T-helper 9 cell (primary cell): ENCODE results near the gene HLA-DRA.
"Not testable (repeated sequence)": the region's sequence is repeated elsewhere in the genome, so short reads cannot be mapped to it uniquely, and the experiment has no call there.

Source experiments
- DNase-seq: peaks from one replicate; pipeline ENCODE4 v3.0.0-alpha.2; 2020

Gene HLA-DRA

DNA sequence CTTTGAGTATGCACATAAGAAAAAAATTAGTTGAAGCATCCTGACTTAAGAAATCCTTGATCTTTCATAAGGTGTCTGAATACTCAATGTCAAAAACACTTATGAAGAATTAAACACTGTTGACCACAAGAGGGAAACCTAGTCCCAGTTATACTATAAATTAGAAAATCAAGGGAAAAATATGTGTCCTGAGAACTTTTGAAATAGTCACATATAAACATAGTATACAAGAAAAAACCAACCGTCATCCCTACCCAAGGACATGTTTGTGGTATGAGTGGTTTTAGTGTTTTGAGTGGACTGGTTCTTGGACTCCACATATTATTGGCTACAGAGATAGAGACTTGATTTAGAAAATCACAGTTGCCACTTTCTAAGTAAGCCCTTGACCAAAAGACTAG, 7.6 kb upstream of the HLA-DRA start:
- no peak for DNase-seq

DNA sequence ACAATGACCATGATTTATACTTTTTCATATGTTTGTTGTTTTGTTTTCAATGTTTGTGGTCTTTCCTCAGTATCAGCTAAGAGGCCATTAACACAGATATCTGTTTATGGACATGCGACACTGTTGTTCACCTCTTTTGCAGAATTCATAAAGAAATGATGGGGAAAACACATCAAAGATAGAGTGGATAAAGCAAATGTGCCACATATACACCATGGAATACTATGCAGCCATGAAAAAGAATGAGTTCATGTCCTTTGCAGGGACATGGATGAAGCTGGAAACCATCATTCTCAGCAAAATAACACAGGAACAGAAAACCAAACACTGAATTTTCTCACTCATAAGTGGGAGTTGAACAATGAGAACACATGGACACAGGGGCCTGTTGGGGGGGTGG, 5.7 kb upstream of the HLA-DRA start:
- DNase-seq: not testable (repeated sequence)

DNA sequence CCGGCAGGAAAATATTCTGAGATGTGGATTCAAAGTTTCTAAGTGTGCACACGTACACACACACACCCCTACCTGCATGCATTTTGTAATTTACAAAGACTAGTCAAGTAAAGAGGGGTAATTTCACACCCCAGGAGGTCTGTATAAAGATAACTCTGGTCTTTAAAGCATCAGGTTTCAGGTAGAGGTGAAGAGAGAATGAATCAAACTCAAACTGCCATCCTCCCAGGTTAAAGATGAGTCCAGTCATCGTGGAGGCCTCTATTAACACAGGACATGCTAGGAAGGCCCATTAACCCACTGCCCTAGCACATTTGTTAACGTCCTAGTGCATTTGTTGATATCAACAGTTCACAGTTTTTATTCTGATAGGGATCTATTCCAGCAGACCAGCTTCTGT, 3.5 kb upstream of the HLA-DRA start:
- DNase-seq: no peak

DNA sequence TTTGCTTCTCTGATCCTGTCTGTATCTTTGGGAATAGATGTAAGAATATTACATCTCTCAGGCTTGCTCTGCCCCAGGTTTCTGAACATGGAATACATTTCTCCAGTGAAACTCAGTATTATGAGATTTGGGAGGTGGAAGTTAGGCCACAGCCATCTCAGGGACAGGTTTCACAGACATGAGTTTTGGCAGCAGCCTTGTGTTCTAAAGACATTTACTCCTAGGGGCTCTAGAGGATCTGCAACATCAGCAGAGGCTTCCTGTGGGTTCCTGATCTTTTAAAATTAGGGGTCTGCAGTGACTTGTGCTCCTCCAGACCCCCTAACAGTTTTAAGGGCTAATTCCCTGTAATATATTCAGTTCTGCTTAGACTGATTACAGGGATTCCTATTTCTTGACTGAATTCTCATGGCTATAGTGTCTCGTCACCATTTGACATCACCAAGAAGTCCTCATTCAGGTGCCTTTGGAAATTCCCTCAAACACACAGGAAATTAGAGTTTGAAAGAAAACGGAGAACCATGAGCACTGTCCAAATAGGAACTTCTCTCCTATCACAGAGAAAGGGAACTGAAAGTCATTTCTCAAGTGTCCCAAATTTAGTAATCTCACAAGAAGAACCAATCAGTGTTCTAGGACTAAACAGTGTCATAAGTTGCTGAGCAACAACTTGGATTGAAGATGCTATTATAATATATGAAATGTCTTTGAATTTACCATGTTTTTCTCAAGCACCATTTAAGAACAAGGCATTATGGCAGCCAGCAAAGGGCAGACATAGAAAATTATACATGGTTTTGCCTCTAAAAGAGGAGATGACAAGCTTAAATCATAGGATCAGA, 2.5 kb upstream of the HLA-DRA start:
- no peak for DNase-seq

DNA sequence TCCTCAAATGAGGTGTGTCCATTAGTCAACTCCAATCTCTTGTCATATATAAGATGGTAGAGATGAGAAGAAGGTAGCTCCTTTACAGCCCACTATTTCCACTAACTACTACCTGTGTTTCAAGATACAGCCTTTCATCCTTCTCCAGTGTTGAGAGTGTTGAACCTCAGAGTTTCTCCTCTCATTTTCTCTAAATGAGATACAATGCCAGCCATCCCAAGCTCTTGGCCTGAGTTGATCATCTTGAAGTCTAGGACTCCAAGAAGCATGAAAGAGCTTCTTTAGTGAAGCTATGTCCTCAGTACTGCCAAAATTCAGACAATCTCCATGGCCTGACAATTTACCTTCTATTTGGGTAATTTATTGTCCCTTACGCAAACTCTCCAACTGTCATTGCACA, 548 bp upstream of the HLA-DRA start:
- DNase-seq: no peak

DNA sequence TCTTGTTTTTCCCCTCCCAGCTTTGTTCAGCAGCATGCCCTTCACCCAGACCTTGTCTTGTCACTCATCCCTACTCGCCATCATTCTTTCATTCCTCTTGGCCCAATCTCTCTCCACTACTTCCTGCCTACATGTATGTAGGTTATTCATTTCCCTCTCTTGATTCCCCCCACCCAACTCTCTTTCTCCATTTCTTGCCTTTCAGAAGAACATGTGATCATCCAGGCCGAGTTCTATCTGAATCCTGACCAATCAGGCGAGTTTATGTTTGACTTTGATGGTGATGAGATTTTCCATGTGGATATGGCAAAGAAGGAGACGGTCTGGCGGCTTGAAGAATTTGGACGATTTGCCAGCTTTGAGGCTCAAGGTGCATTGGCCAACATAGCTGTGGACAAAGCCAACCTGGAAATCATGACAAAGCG, 2.6 kb downstream of the HLA-DRA start:
- no peak for DNase-seq

DNA sequence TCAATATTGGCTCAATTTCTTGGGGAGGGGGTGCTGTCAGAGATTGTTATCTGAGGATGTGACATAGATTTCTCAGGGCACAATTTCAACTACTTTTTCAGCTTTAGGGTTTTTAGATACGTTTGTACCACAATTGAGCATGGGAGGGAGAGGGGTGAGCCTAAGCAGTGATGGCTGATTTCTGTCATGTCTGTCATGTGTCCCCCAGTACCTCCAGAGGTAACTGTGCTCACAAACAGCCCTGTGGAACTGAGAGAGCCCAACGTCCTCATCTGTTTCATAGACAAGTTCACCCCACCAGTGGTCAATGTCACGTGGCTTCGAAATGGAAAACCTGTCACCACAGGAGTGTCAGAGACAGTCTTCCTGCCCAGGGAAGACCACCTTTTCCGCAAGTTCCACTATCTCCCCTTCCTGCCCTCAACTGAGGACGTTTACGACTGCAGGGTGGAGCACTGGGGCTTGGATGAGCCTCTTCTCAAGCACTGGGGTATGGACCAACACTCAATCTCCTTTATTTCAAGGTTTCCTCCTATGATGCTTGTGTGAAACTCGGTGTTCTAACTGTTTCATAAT, 3.4 kb downstream of the HLA-DRA start:
- DNase-seq: no peak

DNA sequence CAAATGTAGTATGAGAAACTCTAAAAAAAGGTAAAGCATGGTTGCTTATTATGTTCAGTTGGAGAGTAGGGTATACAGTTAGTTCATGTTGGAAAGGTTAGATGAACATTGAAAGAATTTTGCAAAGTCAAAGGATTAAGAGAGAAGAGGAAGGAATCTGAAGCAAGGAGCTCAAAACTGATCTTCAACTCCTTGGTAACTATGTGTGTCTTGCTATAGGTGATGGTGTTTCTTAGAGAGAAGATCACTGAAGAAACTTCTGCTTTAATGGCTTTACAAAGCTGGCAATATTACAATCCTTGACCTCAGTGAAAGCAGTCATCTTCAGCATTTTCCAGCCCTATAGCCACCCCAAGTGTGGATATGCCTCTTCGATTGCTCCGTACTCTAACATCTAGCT, 4.7 kb downstream of the HLA-DRA start:
- no peak for DNase-seq

DNA sequence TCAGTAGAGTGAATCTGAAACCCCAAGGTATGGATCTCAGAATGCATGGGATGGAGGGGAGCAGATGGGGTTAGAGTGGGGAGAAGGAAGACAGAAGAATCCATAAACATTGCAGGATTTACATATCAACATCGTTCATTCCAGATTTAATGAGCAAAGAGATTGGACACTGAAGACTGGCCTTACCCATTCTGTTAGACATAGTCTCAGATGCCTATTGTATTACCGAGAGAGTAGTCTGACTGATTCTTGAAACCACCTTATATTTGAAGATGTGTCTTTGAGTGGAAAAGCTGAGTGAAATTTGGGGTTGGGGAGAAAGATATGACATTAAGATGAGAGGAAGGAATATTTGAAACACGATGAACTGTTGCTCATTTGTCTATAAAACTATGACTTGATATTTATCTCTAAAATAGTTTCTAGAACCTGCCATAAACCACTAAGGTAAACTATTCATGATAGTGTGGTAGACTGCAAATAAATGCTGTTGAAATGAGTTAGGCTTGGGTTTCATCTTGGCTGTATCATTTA, 5.7 kb downstream of the HLA-DRA start:
- no peak for DNase-seq

DNA sequence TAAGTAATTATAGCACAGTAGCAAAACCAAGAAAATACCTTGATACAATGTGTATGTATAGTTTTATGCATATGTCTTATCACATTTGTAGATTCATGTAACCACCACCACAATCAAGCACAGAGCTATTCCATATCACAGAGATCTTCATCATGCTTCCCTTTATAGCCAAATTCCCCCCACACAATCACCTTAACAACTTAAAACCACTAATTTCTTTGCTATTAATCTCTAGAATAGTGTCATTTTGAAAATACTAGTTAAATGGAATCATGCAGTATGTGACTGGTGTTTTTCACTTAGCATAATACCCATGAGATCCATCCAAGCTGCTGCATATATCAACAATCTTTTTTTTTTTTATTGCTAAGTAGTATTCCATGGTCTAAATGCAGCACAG, 8.2 kb downstream of the HLA-DRA start:
- DNase-seq: no peak

DNA sequence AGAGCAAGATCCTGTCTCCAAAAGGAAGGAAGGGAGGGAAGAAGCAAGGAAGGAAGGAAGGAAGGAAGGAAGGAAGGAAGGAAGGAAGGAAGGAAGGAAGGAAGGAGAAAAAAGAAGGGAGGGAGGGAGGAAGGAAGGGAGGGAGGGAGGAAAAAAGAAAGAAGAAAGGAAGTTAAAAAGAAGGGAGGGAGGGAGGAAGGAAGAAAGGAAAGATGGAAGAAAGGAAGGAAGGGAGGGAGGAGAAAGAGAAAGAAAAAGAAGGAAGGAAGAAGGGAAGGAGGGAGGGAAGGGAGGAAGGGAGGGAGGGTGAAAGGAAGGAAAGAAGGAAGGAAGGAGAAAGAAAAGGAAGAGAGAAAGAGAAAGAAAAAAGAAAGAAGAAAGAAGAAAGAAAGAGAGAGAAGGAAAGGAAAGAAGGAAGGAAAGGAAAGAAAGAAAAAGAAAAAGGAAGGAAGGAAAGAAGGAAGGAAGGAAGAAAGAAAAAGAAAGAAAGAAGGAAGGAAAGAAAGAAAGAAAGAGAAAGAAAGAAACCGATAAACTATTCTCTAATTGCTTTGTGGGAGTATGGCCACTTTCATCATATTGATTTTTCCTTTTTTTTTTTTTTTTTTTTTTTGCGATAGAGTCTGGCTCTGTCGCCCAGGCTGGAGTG, 9.5 kb downstream of the HLA-DRA start:
- no peak for DNase-seq

DNA sequence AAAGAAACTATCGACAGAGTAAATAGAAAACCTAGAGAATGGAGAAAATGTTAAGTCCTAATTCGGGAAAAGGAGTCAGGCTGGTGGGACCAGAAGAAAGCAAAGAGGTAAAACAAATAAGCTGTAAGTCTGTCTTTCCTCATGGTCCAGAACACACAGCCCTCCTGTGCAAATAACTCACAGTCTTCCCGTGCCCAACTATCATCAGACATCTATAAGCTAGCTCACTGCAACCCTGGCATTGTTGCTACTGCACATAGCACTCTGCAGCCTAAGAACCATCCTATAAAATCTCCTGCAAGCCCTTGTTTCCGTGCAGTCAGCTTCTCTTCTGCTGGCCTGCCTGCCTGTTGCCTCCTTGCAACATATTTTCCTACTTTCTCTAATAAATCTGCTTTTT, 17.4 kb downstream of the HLA-DRA start:
- DNase-seq: no peak

DNA sequence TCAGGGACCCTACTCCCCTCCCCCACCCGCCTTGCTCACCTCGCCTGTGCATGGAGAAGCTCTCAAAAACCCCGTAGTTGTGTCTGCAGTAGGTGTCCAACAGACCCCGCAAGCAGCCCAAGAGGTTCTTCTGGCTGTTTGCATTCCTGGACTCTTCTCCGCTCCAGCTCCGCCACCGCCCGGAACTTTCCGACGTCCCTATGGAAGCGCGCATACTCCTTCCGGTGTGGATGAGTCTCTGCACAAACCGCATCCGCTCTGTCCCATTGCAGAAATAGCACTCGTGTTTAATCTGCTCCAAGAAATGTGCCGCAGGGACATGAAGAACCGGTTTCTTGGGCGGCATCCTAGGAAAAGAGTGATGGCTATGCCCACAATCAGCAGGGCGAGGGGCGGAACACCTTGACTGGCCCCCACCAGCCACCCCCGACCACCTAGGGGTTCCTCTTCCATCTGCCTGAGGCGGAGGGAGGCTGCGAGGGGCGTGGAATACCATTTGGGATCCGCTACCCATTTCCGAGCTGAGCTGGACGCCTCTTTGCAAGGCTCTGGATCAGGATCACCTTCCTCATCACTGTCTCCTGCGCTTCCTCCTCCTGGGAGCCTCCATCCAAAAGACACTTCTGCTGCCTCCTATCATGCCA, 20.2 kb downstream of the HLA-DRA start:
- DNase-seq: no peak

DNA sequence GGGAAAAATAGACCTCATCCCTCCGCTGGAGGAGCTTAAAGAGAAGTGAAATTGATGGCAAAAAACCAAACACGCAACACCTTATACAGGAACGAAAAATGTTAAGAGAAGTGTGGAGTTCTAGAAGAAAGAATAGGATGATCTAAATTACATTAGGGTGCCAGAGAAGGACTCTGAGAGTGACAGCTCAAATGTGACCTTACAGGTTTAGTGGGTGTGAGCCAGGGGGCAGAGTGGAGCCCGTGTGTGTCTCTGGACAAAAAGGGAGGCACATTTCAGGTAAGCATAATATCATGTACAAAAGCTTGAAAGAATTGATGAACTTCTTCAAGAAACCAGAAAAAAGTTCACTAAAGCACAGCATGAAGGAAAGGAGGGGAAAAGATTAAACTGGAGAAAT, 20.8 kb downstream of the HLA-DRA start:
- DNase-seq: no peak

DNA sequence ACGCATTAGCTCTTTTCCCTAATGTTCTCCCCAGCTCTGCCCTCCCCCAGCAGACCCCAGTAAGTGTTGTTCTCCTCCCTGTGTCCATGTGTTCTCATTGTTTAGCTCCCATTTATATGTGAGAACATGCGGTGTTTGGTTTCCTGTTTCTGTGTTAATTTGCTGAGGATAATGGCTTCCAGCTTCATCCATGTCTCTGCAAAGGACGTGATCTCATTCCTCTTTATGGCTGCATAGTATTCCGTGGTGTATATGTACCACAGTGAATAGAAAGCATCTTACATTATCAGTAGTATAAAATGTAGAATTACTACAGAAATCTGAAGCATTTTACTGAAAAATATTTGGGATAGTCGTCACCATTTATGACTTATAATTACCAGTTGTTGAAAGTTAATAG, 21.8 kb downstream of the HLA-DRA start:
- no peak for DNase-seq

DNA sequence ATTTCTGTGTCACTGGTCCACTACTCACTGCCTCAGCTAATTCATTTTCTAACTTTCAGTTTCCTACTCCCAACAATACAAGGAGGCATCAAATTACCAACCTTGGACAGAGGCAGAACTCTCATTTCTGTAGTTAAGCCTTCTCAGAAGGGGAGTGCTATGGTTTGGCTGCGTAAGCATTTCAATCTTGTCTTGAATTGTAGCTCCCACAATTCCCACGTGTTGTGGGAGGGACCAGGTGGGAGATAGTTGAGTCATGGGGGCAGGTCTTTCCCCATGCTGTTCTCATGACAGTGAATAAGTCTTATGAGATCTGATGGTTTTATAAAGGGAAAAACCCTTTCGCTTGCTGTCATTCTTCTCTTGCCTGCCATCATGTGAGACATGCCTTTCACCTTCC, 22.9 kb downstream of the HLA-DRA start:
- DNase-seq: no peak

DNA sequence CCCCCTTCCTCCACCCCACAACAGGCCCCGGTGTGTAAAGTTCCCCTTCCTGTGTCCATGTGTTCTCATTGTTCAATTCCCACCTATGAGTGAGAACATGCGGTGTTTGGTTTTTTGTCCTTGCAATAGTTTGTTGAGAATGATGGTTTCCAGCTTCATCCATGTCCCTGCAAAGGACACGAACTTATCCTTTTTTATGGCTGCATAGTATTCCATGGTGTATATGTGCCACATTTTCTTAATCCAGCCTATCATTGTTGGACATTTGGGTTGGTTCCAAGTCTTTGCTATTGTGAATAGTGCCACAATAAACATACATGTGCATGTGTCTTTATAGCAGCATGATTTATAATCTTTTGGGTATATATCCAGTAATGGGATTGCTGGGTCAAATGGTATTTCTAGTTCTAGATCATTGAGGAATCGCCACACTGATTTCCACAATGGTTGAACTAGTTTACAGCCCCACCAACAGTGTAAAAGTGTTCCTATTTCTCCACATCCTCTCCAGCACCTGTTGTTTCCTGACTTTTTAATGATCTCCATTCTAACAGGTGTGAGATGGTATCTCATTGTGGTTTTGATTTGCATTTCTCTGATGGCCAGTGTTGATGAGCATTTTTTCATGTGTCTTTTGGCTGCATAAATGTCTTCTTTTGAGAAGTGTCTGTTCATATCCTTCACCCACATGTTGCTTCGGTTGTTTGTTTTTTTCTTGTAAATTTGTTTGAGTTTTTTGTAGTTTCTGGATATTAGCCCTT, 28.2 kb downstream of the HLA-DRA start:
- DNase-seq: not testable (repeated sequence)

DNA sequence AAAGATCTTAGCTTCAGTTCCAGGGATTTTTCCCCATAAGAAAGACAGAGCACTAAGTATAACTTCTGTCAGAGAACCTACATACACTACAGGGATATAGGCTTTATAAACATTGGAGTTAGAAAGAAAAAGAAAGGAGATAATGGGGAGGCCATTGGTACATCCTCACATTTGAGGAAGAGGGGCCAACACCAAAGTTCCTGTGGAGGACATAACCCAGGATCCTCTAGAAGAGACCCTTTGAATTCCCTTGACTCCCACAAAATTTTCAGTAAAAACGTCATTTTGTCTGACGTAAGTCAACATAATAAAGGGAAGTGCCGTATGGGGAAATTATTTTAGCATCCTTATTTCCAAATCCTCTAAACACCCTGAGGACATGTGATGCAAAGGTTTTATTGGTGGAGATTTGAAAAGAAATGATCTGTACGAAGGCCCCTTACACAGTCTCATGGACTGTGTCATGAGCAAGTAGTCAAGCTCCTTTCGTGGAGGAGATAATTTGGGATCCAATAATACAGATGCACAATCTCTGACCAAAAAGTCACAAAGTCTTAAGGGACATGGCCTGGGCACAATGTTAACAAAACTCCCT, 33.2 kb downstream of the HLA-DRA start:
- no peak for DNase-seq

DNA sequence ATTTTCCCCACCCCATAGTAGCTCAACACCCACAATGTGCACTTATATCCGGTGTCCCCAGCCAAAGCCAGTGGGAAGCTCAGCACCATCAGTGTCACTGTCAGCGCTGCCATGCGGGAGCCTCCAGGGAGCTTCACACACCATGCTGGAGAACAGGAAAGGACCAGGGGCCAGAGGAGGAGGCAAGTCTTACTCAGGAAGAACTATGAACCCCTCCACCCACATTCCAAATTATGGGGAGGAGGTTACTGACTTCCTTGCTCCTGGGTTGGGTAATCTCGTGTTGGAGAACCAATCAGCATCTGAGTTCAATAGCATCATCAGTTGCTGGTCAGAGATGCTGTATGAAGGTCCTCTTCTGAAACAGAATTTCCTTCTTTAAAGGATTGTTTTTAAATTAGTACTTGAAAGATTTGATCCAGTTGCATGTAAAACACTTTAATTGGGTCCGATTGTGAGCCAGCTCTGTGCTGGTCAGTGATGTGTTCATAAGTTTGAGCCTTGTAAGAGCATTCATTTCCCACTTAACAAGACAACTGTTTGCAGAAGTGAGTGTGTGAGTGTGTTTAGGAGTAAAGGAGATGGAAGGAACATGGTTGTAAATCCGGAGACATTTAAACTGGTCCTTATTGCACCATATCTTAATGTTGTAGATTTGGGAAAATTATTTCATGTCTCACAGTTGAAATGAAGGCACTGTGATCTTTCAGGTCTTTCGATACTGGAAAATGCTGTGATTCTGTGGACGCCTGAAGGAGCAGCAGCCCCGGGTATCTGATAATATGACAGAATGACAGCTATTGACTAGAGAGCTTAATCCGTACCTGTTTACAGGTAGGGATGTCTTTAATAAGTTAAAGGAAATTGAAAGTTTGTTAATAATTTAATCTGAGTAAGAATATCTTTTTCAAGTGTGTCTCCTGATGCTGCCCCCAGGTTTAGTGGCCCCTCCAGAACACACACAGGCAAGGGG, 34.0 kb downstream of the HLA-DRA start:
- DNase-seq: not testable (repeated sequence)

DNA sequence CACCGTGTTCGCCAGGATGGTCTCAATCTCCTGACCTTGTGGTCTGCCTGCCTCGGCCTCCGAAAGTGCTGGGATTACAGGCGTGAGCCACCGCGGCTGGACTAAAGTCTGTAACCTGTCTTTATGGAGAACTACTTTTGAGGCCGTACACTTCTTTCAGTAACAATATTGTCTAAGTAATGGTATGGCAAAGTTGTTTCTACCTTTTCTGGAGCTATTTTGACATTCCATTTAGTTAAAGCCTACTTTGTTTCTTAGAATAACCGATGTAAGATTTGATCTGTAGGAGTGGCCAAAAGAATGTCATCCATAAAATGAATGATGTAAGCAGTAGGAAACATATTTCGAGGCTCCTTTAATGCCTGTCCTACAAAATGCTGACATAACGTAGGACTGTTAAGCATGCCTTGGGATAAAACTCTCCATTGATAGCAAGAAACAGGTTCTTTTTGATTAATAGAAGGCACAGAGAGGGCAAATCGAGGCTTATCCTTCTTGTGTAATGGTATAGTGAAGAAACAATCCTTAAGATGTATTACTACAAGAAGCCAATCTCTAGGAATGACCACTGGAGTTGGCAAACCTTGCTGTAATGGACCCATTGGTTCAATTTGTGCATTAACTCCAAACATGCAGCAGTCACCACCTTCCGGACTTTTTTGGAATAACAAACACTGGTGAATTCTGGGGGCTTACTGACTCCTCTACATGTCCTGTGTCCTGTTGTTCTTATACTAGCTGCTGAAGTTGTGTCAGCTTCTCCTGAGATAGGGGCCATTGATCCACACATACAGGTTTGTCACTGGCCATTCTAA, 35.9 kb downstream of the HLA-DRA start:
- no peak for DNase-seq
